Fibroblast of peridontal ligament (primary cell): ENCODE results near the gene SLC44A1.

Source experiments
- DNase-seq: peaks from one replicate; pipeline ENCODE4 v3.0.0-alpha.2; 2010; ENCODE audit errors: extremely low read depth

Gene SLC44A1

DNA sequence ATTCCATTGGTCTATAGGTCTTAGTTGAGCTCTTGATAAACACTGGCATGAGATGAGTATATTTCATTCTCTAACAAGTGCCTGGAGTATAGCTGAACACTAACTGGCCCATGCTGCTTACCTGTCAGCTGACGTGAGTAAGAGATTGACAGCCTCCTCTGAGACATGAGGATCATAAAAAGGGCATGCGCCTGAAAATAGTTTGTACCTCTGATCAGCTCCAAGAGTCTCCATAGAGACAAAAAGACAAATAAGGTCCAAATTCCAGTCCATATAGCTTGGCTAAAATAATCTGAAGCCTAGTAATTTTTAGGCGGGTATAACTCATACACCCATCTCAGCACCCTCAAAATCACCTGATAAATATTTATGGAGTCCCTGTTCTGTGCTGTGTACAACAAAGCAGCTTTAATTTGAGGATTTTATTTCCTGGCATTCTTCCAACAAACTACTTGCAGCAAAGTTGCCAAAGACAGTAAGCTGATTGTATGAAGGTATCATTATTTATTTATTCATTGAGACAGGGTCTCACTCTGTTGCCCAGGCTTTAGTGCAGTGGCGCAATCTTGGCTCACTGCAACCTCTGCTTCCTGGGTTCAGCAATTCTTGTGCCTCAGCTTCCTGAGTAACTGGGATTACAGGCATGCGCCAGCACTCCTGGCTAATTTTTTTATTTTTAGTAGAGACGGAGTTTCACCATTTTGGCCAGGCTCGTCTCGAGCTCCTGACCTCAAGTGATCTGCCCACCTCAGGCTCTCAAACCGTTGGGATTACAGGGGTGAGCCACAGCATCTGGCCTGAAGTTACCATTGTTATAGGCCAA is 187.2 kb downstream of the SLC44A1 start:
- no peak for DNase-seq

DNA sequence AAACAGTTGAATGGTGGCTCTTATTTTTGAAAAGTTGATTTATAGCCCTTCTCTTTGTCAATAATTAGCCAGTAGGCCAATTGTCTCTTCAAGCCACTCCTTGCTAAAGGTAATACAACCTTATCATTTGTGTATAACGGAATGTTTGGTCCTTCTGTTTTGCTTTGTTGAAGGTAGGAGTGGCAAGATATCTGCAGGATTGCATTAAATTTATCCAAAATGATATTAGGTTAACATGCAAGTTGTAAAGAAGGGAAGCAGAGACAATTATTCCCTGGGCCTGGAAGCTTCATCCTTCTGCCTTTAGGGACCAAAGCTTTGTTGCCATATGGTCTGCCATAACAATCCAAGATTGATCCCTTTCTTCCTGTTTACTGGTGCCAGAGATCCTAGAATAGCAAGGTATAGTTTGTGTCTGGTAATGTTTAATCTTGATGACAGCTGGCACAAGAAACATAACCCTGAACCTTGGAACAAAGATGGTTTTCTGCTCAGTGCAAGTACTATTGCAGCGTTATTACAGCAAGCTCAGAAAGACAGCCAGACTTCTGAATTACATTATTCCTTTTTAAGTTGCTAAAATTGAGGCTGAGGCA is 187.9 kb downstream of the SLC44A1 start:
- no peak for DNase-seq

DNA sequence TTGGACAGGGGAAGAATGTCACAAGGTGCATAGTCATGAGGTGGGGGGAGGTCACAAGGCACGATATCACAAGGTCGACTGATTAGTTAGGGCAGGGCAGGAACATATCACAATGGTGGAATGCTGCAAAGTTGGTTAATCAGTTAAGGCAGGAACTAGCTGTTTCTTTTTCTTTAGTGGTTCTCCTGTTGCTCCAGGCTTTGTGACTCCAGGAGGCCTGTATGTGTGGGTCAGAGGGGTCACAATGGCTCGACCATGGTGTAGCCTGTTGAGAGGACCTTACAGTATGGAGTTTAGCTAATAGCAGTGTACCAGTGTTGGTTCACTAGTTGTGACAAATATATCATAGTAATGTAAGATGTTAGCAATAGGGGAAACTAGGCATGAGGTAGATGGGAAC is 191.0 kb downstream of the SLC44A1 start:
- no peak for DNase-seq

DNA sequence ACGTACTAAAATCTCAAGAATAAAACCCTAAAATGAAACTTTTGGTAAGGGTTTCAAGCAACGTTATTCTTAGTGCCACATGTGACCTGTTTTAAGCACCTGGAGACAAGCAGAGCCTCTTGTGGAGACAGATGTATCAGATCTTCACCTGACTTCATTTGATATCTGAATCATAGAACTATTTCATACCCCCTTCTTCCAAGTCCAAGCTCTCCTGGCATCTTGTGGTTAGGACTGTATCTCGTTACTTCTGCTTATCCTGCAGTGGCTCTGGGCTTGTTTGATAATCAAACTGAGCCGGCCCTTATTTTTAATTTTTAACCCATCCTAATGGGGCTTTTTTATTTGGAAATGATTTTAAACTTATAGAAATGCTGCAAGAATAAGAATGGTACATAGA is 192.3 kb downstream of the SLC44A1 start:
- DNase-seq: no peak

DNA sequence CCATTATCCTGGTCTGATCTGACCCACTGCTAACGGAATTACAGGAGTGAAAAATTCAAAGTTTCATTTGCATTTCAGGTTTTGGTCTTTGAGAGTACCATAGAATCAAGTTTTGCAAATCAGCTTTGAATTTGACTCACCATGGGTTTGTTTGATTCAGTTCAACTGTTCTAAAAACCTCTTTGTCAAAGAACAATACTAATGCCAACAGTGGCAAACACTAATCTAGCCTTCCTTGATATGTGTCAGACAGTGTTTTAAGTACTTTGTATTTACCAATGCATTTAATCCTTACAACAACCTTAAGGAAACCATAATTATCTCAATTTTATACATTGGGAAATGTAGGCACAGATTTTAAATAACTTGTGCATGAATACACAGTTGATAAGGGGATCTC is 193.3 kb downstream of the SLC44A1 start:
- no peak for DNase-seq

DNA sequence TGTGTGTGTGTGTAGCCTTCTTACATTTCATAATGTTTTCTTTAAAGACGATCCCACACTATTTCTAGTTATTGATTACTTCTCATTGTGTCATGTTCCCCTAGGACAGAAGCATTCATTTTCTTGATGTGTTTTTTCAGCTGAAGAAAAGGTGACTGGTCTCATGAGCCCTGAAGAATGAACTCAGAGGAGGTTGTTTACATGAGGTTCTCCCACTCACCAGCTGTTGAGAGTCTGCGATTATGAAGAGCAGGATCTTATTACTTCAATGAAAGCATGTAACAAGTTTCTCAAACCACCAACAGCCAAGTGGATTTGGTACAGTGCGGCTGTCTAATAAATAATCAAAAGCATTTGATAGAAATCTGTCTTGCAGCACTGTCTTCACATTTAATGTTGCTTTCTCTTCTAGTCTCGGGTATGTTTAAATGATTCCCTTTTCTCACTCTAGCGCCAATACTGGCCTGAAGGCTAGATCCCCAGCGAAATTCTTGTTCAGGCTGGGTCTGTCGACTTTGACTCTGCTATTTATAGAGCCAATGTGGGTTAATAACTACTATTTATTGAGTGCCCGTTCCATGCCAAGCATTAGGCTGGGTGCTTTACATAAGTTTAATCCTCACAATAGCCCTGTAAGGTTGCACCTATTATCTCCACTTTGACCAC is 193.8 kb downstream of the SLC44A1 start:
- DNase-seq: peak; percentile 81

DNA sequence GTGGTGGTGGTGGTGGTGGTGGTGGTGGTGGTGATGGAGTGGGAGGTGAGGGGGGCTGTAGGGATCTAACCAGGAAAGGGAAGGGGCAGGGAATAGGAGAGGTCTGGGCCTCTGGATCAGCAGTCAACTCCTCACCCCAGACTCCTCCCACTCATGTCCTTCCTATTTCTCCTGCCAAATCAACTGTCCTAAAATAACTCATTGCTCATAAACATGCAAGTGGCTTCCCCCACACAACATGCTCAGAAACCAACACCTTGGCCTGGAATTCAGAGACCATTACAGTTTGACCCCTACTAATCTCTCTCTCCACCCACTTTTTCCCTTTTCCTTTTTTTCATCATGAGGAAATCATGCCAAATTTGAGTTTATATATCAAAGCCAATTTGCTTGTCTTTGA is 195.0 kb downstream of the SLC44A1 start:
- DNase-seq: no peak

DNA sequence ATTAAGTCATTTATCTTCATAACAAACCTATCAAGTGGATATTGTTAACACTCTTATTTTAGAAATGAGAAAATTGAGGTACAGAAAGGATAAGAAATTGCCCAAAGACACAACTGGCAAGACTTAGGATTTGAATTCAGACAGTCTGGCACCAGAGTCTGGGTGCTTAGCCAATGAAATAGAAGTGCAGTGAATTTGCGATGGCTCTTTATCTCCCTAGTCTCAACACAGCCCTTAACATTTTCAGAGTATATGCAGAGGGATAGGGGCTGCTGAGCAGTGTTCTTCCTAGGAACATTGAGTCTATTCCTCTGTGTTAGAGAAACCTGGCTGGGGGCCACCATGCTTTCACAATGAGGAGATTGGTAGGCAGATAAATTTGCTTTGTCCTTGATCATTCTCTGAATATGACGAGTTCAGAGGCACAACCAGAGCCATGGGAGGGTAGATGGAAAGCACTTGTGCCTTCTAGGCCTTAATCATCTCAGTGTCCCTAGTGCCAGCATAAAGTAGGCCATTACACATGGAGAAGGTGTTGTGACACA is 197.2 kb downstream of the SLC44A1 start:
- no peak for DNase-seq

DNA sequence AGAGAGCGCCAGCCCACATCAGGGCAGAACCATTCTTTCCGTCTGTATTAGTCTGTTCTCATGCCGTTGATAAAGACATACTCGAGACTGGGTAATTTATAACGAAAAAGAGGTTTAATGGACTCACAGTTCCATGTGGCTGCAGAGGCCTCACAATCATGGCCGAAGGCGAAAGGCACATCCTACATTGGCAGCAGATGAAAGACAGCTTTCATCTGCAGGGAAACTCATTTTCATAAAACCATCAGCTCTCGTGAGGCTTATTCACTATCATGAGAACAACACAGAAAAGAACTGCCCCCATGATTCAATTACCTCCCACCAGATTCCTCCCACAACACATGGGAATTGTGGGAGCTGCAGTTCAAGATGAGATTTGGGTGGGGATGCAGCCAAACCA is 198.7 kb downstream of the SLC44A1 start:
- DNase-seq: no peak

DNA sequence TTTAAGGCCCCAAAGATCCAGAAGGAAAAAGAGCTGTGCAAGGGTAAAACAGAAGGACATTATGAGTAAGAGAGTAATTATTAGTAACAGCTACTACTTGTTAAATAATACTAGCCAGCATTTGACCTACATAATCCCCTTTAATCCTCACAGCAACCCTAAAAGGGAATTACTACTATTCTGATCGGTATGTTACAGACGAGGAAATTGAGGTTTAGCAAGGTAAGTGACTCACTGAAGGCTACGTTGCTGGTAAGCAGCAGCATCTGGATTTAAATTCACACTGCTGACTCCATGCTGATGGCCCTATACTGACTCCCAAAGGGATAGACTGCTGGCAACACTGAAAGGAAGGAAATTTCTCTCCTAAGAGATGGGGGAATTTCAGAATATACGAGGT is 199.7 kb downstream of the SLC44A1 start:
- peak; percentile 19 for DNase-seq

DNA sequence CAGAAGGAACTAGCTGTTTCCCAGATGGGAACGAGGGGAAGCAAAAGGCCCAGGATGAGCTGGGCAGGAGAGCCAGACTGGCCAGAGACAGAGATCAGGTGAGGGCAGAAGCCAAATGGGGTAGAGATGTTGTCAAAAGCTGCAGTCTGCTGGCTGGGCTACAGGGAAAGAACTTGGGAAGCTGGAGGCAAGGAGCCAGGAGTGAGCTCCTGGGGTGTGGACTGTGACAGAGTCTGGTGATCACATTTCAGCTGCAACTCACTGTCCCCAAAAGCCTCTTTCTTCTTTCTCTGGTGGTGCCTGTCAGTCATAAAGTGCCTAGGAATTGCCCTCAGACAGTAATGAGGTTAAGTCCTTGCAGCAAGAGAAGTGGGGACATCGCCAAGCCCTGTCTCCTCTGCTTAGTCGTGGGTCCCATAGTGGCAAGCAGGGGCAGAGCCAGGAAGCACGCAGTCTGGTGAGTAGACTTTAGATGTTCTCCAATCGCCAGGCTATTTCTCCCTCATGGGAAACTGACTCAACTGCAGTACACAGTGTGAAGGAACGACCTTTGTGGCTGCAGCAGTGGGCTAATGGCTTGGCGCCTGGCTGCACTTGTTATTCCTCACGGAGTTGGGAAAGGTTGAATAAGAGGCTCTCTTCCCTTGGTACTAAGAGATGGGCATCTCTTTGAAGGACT is 200.9 kb downstream of the SLC44A1 start:
- DNase-seq: no peak

DNA sequence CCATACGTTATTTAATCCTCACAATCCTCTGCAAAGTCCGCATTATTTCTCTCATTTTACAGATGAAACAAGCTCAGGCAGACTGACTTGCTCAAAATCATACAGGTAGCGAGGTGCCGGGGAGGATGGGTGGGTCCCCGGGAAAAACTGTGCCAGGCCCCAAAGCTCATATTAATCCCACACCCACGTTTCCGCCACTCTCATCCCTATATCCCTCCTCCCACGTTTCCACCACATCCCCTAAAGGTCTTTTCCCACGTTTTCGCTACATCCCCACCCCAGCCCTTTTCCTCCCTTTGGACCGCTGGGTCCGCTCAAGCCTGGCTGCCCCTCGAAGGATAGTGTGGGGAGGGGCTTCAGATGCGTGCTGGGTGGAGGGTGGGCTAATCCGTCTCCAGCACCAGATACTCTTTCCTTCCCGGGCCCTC is 202.9 kb downstream of the SLC44A1 start:
- DNase-seq: no peak

DNA sequence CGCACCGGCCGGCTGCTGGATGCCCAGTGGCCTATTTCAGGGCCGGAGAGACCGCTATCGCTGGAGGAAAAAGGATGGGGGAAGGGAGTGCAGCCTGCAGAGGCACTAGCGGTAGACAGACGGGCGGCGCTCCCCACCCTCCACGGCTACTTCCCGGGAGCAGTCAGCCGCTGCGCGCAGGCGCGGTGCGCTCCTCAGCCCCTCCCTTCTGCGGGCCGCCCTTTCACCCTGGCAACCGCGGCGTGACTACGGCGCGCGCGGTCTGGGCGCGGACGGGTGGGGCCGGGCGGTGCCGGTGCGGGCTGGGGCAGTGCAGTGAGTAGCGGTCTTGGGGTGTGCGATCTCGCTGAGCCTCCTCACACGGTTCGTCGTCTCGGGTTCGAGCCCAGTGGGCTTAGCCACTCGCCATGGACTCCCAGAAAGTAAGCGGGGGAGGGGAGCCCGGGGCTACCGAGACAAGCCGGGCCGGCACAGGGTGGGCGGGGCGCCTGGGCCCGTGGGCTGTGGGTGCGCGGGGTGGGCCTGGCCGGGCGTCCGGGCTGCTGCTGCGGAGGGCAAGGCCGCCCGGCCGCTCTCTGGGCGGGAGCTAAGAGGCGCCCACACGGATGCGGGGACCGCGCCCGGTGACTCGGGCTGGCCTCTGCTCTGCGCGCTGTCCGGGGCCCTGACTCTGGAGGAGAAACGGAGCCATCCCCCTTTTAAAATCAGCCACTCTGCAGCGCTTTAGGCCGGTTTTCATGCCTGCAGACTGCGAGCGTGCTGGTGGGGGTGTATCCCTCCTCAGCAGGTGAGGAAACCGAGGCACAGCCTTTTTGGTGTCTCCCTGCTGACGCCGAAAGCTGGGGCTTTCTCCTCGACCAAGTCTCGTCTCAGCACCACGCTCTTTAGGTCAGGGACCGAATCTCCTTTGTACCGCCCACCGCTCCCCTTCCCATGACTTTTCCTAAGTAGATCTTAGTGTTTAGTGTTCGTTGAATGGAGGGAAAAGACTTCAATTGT is 203.7 kb downstream of the SLC44A1 start, which contains the start of gene FSD1L:
Gene FSD1L, plus strand, starts transcription at position 221 of the 999 bp plus-strand sequence. Its CDS starts 187 bp downstream, at position 408.
- peak; percentile 86 for DNase-seq

DNA sequence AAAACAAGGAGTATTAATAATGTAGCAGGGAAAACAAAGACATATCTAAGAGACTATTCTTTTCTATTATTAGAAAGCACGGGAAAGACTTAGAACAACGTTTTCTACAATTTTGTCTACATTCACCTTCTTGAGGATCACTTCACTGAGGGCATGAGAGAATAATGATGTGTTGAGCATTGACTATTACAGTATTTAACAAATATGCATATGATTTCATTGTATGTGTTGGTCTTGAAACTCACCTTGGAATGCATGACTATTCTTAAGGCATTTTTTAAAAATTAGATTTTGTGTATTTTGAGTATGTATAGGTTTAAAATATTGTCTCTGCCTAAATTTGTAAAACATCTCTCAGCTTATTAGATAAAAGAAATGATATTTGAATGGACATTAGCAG is 204.6 kb downstream of the SLC44A1 start:
- no peak for DNase-seq

DNA sequence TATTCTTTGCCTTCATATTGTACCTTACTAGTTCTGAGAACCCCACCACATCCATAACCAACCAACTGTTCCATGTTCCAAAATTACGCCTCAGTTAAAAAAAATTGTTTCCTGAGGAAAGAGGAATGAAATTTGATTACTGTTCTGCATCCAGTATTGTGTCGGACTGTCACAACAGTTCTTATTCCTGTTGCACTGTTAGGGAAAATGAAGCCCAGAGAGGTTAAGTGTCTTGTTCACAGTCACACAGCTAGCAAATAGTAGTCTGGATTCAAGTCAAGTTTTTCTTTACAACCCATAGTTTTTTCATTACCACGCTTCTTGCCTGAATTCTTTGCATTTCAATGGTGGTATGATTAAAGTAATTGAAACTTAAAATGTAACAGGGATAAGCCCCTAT is 207.7 kb downstream of the SLC44A1 start:
- no peak for DNase-seq

DNA sequence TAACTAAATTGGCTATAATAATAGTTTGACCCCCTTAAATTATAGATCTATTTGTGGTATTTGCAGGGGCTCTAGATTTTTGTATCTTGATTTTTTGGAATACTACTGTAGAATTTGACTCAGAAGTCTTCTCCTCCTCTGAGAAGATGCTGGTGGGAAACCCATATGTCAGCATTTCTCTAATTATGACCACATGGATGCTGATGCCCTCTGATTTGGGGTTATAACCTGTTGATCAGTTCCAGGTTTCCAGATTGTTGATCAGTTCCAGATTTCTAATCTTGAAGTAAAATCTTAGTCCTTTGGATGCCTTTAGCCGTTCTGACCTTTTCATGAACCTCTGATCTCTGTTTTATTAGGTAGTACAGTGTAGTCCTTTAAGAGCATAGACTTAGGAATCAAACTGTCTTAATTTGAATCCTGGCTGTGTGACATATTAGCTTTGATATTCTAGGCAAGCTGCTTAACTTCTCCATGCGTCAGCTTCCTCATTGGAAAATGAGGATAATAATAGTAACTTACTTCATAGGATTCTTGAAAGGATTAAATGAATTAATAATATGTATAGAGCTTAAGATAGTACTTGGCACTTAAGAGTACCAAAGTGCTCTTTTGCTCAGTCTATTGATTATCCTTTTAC is 211.5 kb downstream of the SLC44A1 start:
- DNase-seq: no peak

DNA sequence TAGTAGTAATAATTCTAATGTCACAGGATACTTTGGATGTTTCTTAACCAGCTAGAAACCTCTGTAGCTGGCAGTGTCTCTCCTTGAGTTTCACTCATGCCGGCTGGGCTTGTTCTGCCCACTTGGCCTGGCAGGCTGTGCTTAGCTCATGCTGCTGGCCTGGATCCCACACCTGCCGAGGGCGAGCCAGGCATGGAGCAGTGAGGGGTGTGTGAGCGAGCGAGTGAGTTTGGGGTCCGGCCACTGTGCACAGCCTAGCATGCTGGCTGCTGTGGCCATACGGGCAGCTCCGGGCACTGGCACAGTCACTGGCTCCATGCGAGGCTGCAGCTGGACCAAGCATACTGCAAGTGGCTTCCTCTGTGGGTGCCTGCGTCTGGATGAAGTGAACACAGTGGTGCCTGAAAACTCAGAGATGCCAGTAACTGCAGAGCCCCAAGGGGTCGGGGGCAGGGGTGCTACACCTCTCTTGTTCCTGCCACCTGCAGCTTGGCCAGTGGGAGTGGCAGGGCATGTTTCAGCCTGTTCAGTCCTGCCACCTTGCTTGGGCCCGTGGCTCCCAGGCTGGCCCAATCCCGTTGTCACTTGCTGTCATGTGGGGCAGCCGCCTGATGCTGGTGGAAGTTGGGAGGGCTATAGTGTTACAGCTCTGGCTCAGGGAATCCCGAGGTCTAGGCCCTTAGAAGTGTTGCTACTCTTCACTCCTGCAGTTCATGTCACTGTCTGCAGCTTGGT is 213.3 kb downstream of the SLC44A1 start:
- no peak for DNase-seq

DNA sequence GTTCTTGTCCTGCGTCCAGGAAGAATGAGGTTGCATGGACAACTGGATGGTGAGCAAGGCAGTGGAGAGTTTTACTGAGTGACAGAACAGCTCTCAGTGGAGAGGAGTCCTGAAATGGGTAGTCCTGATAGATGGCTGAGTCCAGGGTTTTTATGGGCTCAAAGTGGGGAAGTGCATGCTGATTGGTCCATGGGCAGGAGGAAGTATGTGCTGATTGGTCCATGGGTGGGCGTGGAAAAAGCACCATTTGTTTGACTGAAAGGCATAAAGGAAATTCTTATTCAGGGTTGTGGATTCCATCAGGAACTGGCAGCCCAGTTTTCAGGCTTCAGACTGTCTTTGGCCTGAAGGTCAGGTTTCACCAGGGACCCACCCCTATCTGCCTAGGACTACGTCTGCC is 214.0 kb downstream of the SLC44A1 start:
- no peak for DNase-seq

DNA sequence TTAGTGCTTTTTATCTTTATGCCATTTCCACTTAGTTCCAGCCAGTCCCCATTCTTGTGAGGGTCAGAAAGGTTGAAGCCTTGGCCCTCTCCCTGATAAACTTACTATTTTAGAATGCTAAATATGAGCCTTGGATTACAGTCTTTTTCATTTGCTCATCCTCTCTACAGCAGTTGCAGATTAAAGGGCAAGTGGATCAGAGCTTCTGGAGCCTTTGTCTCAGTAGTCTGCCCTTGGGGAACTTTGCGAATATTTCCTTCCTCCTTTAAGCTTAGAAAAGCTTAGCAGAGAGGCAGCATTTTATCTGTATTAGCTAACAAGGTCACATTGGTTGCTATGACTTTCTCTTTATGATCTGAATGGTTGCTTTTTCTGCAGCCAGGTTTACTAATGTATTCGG is 214.9 kb downstream of the SLC44A1 start:
- no peak for DNase-seq
